Measurements from ENCODE around the gene ATP13A4. TPM values are rescaled to one million over a fixed set of nuclear protein-coding genes. Genes with fewer than 3 reads are reported as not detected.
A peak's percentile ranks its signal among the peaks of the same experiment; 100 is the strongest.

Gene ATP13A4
- polyA plus RNA-seq (ENCODE audit: insufficient read length) = 0.72 TPM

GRCh38 chr3:193554811-193555210 lies at the start of gene ATP13A4:
ATP13A4 (minus strand) TSS chr3:193554895; CDS start chr3:193554799, 96 bp downstream.
- DNase-seq = no peak

DNA sequence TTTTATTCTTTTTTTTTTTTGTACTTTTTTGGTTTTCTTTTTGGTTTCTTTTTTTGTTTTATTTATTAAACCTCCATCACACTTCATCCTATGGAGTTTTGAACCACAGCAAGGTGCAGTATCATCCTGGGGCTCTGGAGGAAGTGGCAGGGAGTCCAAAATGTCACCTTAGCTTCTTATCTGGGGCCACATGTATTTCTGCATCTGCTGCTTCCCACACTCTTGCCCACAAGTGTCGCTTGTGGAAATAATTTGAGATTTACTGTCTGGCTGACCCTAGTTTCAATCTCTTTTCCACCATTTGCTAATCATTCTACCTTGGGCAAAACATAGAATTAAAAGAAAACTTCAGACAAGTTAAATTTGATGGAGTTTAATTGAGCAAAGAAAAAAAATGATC lies 44.7 kb upstream of the ATP13A4 start:
- no peak for DNase-seq

DNA sequence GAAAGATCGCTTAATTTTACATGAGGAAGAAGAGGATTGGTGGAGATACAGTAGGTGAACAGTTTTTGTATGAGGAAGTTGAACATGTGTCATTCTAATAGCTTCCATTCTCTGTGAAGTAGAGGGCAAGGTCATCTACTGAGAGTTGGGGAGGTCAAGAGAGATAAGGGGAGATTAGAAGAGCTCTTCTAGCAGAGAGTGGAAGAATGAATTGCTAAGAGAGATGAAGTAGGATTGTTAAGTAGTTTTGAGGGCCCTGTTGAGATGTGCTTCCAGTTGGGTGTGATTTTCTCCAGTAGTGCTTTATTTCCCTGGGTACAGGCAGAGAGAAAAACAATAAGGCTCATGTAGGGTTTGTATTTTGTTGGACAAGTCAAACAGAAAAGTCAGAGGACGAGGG lies 43.5 kb upstream of the ATP13A4 start:
- DNase-seq = no peak

GRCh38 chr3:193595939-193596487 lies 41.3 kb upstream of the ATP13A4 start:
- no peak for DNase-seq

DNA sequence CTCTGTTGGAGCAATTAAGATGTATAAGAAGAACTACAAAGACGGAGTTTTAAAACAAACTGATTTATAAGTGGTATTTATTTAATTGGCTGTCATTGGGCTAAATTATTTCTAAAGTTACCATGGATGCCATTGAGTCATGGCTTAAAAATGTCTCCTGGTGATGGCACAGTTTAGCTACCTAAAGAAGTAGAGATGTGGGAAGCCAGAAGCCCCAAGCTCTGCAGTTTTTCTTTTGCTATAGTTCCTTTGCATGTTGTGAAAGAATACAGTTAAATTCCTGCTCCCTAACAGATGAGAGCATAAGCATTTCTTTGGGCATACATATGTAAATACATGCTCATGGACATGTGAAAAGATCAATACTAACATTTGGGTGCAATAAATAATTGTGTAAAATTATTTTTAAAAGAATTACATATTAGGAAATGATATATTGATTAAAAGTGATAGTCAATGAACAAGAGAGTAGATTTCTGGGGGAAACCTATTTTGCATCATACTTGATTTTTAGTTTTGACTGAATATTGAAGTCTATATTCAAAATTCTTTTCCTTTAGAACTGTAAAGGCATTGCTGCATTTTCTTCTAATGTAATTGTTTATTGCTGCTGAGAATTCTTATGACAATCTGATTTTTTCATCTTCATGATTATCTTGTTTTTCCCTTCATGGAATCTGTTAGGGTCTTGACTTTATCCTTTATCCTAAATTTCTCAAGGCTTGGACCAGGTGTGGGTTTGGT lies 40.4 kb upstream of the ATP13A4 start:
- DNase-seq = no peak

- DNase-seq = no peak
These were observed 39.0 kb upstream of the ATP13A4 start for GRCh38 chr3:193593668-193594030.

DNA sequence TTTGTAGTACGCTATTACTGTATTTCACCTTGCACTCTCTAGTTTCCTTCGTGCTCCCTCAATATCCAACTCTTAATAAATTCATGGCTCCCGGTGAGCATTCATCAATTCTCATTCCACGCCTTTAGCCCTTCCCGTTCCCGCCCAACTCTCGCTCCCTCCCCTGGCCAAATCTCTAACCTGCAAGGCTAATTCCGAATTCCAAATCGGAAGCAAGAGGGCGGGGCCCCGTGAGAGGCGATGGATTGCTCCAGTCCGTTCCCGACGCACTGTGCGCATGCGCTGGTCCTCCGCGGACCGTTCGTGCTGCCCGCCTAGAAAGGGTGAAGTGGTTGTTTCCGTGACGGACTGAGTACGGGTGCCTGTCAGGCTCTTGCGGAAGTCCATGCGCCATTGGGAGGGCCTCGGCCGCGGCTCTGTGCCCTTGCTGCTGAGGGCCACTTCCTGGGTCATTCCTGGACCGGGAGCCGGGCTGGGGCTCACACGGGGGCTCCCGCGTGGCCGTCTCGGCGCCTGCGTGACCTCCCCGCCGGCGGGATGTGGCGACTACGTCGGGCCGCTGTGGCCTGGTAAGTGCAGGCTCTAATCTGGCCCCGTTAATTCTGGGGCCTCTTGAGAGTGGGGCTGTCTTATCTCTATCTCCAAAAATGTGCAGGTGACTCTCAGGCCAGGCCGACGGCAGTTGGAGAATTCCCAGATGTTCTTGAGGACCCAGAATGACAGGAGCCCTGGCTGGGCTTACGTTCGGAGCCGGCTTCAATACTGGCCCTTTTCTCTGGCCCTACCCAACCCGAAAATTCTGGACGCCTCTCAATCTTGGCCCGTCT lies 38.4 kb upstream of the ATP13A4 start, which contains the start of gene OPA1:
OPA1 (plus strand) TSS at position 368 of the 827 bp plus-strand sequence; CDS start at position 538, 170 bp downstream.
- DNase-seq = peak; percentile 99

DNA sequence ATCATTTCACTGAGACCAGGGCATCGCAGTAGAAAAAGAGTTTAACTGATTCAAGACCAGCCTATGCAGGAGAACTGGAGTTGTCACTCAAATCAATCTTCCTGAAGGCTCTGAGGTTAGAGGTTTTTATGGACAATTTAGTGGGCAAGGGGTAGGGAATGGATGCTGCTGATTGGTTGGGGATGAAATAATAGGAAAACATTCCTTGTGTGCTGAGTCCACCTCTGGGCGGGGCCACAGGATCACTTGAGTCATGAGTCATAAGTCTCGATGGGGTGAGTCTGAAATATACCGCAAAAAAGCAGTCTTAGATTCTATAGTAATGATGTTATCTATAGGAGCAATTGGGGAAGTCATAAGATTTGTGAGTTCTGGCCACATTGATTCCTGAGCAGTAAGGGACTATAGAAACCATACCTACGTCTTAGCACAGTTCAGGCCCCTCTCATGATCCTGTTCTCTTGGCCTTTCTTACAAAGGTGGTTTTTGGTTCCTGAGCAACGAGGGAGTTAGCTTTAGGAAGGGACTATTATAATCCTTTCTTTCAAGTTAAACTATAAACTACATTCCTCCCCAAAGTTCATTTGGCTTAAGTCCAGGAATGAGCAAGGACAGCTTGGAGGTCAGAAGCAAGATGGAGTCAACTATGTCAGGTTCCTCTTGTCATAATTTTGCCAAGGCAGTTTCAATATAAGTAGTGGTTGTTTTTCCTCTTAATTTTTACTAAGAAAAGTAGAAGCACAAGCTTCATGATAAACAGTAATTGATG lies 35.6 kb upstream of the ATP13A4 start:
- no peak for DNase-seq

GRCh38 chr3:193589616-193590015 lies 34.9 kb upstream of the ATP13A4 start:
- no peak for DNase-seq

- DNase-seq = no peak
These were observed 34.4 kb upstream of the ATP13A4 start for GRCh38 chr3:193589129-193589528.

DNA sequence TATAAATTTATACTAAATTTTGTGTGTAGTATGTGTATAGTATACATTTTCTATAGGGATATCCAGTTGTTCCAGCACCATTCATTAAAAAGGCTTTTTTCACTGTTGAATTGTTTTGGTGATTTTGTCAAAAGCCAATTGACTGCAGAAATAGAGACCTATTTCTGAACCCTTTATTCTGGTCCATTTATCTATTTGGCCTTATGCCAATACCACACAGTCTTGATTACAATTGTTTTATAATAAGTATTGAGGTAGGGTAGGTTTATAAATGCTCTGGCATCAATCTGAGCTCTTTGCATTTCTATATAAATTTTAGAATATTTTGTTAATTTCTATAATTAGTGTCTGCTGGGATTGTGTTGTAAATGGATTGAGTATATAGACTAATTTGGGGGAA lies 31.8 kb upstream of the ATP13A4 start:
- no peak for DNase-seq

GRCh38 chr3:193585530-193585929 lies 30.8 kb upstream of the ATP13A4 start:
- no peak for DNase-seq

DNA sequence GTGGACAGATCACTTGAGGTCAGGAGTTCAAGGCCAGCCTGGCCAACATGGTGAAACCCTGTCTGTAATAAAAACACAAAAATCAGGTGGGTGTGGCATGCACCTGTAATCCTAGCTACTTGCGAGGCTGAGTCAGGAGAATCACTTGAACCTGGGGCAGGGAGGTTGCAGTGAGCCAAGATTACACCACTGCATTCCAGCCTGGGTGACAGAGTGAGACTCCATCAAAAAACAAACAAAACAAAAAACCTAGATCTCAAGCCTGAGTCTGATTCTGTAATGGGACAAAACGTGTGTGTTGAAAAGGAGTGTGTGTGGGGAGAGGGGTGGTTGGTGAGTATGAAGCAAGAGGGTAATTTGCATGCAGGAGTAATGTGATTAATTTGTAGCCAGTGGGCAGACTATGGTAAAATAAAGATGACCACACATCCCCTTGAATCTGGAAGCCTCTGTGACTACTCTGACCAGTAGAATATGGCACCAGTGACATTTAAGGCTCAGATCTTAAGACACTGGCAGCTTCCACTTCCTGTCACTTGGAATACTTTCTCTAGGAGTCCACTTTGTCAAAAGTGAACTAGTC lies 19.9 kb upstream of the ATP13A4 start:
- no peak for DNase-seq

DNA sequence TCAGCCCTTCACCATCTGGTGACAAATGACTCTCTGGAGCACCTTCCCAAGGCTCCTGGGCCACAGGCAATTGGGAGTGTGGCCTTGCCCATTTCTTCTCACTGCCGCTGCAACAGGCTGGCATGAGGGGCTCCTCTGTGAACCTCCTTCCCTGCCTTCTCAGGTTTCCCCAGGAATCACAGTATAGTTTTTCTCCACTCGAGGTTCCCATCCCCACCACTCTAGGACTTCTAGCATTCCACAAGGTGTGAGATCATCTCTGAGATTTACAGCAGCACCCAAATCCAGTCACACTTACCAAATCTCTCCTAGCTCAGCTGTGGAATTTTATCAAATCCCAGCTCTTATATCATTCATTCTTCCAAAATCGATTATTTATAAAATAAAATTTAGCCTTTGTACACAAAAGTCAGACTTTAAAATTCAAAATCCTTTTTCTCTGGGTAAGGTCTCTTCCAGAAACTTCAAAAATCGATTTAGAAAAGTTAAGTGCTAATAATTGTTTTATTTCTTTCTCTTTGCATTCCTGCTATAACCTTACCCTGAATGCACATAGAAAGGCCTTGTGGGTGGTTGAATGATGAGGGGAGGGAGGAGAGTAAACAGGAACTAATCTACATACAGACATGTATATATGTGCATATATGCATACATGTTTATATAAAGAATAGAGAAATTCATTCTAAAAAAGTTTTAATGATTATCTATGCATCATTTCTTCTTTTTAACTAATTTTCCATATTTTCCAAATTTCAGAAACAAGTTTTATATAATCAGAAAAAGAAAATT lies 18.9 kb upstream of the ATP13A4 start:
- no peak for DNase-seq

DNA sequence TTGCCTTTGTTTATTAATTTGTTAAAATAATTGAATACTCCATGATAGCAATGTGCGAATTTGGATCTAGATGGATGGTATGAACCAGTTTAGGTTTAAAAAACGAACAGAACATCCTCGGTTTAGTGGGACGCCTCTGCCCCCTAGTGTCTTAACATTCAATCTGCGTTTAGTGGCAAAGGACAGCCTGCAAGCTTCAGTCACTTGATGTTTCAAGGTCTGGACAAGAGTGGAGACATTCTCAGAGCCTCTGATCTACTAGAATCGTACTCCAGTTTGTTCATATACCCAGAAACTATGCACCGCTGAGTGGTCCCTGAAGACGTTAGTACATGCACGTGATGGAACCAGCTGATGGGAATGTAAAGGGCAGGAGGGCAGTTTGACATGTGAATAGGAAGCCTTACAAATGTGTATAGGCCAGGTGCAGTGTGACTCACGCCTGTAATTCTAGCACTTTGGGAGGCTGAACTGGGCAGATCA lies 17.8 kb upstream of the ATP13A4 start:
- peak; percentile 64 for DNase-seq

GRCh38 chr3:193569119-193569518 lies 14.4 kb upstream of the ATP13A4 start:
- DNase-seq = no peak

GRCh38 chr3:193564012-193564411 lies 9.3 kb upstream of the ATP13A4 start:
- no peak for DNase-seq

- no peak for DNase-seq
These were observed 8.7 kb upstream of the ATP13A4 start for GRCh38 chr3:193563426-193563825.

GRCh38 chr3:193560870-193561269 lies 6.2 kb upstream of the ATP13A4 start:
- no peak for DNase-seq

DNA sequence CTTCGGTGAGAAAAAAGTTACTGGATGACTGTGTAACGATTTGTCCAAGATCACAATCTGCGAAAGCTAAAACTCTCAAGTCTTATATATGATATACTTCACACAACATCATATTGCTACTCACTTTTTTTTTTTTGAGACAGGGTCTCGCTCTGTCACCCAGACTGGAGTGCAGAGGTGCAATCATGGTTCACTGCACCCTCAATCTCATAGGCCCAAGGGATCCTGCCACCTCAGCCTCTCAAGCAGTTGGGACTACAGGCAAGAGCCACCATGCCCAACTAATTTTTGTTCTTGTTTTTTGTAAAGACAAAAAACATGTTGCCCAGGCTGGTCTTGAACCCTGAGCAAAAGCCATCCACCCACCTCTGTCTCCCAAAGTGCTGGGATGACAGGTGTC lies 5.4 kb upstream of the ATP13A4 start:
- no peak for DNase-seq

- DNase-seq = no peak
These were observed 4.4 kb upstream of the ATP13A4 start for GRCh38 chr3:193559100-193559499.

All from hindlimb muscle (tissue), 1 donor.